Measurements from ENCODE around the gene SNX27.

SNX27 gene

DNA sequence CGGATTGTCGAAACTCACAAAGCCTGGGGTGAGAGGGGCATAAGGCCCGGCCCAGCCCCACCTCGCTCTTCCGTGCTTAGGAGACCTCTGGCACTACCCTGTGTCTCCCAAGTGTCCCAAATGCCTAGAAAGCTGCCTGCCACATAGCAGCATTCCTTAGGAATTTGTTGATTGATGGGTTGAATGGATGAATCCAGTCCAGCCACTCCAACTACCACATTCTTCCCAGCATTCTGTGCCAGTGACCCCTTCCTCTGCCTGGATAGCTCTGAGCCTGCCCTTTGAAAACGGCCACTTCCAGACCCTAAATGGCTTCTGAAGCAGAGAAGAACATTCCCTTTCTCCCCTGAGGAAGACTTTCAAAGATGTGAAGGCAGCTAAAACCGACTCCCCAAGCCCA, 93.3 kb downstream of the SNX27 start:
- POLR2A ChIA-PET, result no interaction called here
- DNase-seq (ENCODE audit: extremely low spot score), result no peak
- TF ChIP-seq, protein P1, sequence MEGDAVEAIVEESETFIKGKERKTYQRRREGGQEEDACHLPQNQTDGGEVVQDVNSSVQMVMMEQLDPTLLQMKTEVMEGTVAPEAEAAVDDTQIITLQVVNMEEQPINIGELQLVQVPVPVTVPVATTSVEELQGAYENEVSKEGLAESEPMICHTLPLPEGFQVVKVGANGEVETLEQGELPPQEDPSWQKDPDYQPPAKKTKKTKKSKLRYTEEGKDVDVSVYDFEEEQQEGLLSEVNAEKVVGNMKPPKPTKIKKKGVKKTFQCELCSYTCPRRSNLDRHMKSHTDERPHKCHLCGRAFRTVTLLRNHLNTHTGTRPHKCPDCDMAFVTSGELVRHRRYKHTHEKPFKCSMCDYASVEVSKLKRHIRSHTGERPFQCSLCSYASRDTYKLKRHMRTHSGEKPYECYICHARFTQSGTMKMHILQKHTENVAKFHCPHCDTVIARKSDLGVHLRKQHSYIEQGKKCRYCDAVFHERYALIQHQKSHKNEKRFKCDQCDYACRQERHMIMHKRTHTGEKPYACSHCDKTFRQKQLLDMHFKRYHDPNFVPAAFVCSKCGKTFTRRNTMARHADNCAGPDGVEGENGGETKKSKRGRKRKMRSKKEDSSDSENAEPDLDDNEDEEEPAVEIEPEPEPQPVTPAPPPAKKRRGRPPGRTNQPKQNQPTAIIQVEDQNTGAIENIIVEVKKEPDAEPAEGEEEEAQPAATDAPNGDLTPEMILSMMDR (IDR thresholded peaks at IDR 0.05; ENCODE audit: control extremely low read depth, extremely low read depth, low read depth, missing control alignments), result no peak
- CTCF ChIA-PET, result interaction anchor here (0.9 to 1.3 kb wide), 3 partner anchors 9 to 29 kb away, joined by 3 to 4 read pairs (median 4); no protein-coding TSS in a partner anchor

DNA sequence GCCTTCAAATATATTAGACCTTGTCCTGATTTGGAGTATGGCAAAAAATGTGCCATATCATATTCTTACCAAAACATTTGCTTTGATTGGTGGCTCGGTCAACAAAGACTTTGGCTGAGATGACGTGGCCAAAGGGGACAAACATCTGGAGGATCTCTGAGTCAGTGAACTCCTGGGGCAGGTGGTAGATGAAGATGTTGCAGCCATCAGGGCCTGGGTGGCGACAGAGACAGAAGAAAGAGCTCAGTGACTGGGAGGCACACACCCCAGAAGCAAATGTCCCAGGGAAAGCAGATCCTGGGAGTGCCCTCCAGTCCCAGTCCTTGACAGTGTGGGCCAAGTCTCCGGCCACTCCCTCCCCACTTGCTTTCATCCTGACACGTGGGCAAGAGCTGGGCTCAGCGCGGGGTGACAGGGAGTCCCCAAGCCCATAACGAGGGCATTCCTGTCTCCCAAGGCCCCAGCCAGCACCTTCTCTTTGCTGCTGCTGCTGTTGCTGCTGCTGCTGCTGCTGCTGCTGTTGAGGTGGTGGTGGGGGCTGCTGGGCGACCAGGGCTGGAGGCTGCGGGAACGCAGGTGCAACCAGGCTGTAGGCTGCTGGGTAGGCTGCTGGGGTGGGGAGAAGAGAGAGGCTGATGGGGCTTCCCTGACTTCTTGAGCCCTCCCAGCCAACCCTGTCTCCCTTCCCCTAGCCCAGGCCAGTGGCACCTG, 94.1 kb downstream of the SNX27 start:
- ChIA-PET POLR2A (no interaction called here), CTCF (interaction anchor here (0.9 to 1.3 kb wide), 3 partner anchors 8 to 28 kb away, joined by 3 to 4 read pairs (median 4); no protein-coding TSS in a partner anchor)
- no peak for DNase-seq (ENCODE audit: extremely low spot score)
- TF ChIP-seq, protein P1 (IDR thresholded peaks at IDR 0.05; ENCODE audit: control extremely low read depth, extremely low read depth, low read depth, missing control alignments), result no peak

DNA sequence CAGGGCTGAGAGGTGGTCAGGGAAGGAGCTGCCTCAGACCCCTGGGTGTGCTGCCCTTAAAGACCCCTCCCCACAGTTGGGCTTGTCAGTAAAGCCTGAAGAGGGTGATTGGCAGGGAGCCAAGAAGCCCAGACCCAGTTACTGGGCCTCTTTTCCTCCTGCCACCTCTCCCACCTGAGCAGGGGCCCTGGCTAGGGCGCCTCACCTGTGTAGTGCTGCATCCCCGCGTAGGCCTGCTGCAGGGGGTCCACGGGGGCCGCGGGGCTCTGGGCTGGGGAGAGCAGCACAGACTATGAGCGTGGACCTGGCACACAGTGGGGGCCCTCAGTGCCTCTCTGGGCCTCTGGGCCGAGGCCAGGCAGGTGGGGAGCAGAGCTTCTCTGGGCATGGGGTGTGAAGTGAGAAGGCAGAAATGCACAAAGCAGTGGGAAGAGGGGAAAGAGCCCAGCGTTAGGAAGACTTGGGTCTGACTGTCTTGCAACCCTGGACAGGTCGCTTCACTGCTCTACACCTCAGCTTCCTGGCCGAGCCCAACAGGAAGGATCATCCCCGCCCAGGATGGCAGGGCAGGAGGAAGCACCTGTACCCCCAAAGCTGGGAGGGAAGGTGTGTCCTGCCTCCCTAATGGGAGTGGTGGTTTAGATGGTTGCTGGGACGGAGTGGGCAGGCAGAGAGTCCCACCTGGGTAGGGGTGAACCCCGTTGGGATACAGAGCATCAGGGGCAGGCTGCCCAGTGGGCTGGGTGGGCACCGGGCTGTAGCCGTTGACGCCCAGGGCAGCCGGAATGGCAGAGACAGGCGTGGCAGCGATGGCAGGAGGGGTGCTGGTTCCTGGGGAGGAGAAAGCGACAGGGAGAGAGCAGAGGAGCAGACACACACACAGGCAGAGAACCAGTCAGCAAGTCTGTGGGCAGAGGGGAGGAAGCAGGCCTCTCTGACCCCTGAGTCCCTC, 94.9 kb downstream of the SNX27 start:
- no peak for DNase-seq (ENCODE audit: extremely low spot score)
- TF ChIP-seq, protein P1 (IDR thresholded peaks at IDR 0.05; ENCODE audit: control extremely low read depth, extremely low read depth, low read depth, missing control alignments), result no peak
- POLR2A ChIA-PET, result no interaction called here
- CTCF ChIA-PET, result no interaction called here

DNA sequence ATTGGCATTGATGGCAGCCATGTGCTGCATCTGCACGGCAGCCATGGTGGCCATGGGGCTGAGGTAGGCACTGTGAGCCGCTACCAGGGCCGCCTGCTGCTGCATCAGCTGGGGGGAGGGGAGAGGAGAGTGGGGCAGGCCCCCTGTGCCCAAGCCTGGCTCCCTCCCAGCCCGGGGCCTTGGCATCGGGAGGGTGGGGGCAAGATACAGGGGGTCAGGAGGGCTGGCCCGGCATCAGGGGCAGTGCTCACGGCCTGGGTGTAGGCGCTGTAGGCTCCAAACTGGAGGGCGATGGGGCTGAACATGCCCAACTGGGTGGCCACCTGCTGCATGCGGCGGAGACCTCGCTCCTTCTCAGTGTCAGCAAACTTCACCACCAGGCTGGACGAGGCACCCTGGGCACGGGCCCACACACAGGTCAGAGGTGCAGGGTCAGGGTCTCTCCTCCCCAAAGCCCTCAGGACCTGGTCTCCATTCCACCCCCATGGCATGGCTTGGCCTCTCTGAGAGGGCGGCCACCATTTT, 95.8 kb downstream of the SNX27 start:
- TF ChIP-seq, protein P1 (IDR thresholded peaks at IDR 0.05; ENCODE audit: control extremely low read depth, extremely low read depth, low read depth, missing control alignments), result no peak
- POLR2A ChIA-PET, result no interaction called here
- DNase-seq (ENCODE audit: extremely low spot score), result no peak
- CTCF ChIA-PET, result no interaction called here

DNA sequence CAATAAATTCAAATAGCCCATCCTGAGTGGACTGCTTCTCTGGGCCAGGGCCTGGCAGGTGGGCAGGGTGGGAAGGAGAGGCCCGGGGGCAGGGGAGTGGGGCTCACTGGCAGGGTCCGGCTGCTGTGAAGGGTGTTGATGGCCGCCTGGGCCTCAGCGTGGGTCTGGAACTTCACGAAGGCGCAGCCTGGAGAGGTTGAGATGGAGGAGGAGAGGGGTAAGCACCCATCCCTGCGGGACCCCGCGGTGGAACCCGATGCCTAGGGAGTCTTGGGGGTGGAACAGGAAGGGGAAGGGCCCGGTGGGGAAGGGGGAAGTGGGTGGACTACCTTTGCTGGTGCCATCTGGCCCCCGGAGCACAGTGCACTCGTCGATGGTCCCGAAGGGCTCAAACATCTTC, 97.0 kb downstream of the SNX27 start:
- TF ChIP-seq, protein P1 (IDR thresholded peaks at IDR 0.05; ENCODE audit: control extremely low read depth, extremely low read depth, low read depth, missing control alignments), result no peak
- ChIA-PET CTCF (no interaction called here), POLR2A (interaction anchor here (0.5 kb wide), 1 partner anchor 12 kb away, joined by 3 read pairs; no protein-coding TSS in a partner anchor)
- DNase-seq (ENCODE audit: extremely low spot score), result no peak

DNA sequence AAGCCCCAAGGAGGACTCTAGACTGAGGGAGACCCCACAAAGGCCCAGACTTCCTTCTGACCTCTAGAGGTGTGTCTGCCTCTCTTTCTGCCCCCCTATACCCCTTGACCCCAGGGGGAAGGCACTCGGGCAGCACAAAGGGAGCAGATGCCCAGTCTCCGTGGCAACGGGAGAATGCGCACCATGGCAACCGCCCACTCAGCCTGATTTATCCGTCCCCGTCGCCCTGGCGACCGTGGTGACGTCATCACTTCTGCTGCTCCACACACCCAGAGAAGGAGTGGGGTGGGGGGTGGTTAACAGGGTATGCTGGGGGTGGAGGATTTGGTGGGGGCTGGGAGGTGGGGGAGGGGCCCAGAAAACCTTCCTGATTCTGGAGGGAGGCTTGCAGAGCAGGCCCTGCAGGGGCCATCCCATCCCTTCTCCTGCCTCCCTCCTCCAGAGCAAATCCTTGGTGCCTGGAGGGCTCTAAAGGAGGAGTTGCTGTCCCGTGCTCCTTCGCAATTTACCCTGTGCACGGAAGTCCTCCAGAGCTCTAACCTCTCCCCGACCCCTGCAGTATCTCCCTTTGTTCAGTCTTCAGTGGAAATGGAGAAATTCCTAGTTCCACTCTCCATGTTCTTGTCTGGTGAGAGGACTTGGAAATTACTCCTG, 98.5 kb downstream of the SNX27 start:
- POLR2A ChIA-PET, result no interaction called here
- no peak for DNase-seq (ENCODE audit: extremely low spot score)

More for the DNA sequence above, 98.5 kb downstream of the SNX27 start:
- TF ChIP-seq, protein P1 (IDR thresholded peaks at IDR 0.05; ENCODE audit: control extremely low read depth, extremely low read depth, low read depth, missing control alignments), result no peak
- CTCF ChIA-PET, result no interaction called here

All from GM10248 (cell line).